Activated T-helper 2 cell treated with anti-CD3 and anti-CD28 coated beads, Interferon-gamma antibody, Interleukin-2, Interleukin-4, amounts not matched to agents 10 μg/mL and 5 μg/mL and 100 μg/mL, durations not matched to agents 14 hours and 24 hours and 36 hours (primary cell): ENCODE results near the gene GPC6. TPM values are rescaled to one million over a fixed set of nuclear protein-coding genes. Genes with fewer than 3 reads are reported as not detected.

ENCODE experiments used
- DNase-seq: peaks from one replicate; pipeline ENCODE4 v3.0.0; 2021; ENCODE audit warnings: low spot score
- H3K27ac Mint-ChIP-seq: one replicate; pipeline ENCODE4 v1.8.0; 2021; ENCODE audit warnings: mixed read lengths
- H3K27me3 Mint-ChIP-seq: one replicate; pipeline ENCODE4 v1.8.0; 2021; ENCODE audit warnings: low read depth, mixed read lengths
- H3K36me3 Mint-ChIP-seq: one replicate; pipeline ENCODE4 v1.8.0; 2021; ENCODE audit warnings: low read depth, mixed read lengths
- H3K4me1 Mint-ChIP-seq: one replicate; pipeline ENCODE4 v1.8.0; 2021; ENCODE audit warnings: low read depth, mixed read lengths
- H3K4me3 Mint-ChIP-seq: one replicate; pipeline ENCODE4 v1.8.0; 2021; ENCODE audit warnings: low read depth, mild to moderate bottlenecking, moderate library complexity, mixed read lengths
- H3K9me3 Mint-ChIP-seq: one replicate; pipeline ENCODE4 v1.8.0; 2021; ENCODE audit warnings: mixed read lengths
- intact Hi-C: fragments of 100-400 bp; cut with micrococcal nuclease; formaldehyde crosslinking; loops from one replicate; pipeline ENCODE4 v1.15.1; 2023
- total RNA-seq: library from RNA; stranded (reverse); gene quantifications from 2 replicates; pipeline ENCODE4 v1.2.3, GENCODE V29; 2022

The GPC6 gene
- total RNA-seq, 1 donor from 2014 or later, result not detected

- no peaks in the 10 kb centered on the region for H3K36me3 Mint-ChIP-seq
- H3K4me3 Mint-ChIP-seq, result no peak overlapping the region
- no peaks in the 10 kb centered on the region for H3K9me3 Mint-ChIP-seq
- H3K4me1 Mint-ChIP-seq, result no peaks in the 10 kb centered on the region
- intact Hi-C loops, result no loop called here
- no peaks in the 10 kb centered on the region for H3K27me3 Mint-ChIP-seq
- H3K27ac Mint-ChIP-seq, result no peak overlapping the region
- no peak for DNase-seq
These were observed 942.3 kb downstream of the GPC6 start for GRCh38 chr13:94168783-94169453.

GRCh38 chr13:94169454-94170144 lies 943.0 kb downstream of the GPC6 start:
- Mint-ChIP-seq H3K4me3 (no peak overlapping the region), H3K9me3 (no peaks in the 10 kb centered on the region), H3K27ac (no peak overlapping the region), H3K4me1 (no peaks in the 10 kb centered on the region), H3K27me3 (no peaks in the 10 kb centered on the region), H3K36me3 (no peaks in the 10 kb centered on the region)
- intact Hi-C loops, result no loop called here
- no peak for DNase-seq

- no peak for DNase-seq
These were observed 943.6 kb downstream of the GPC6 start for GRCh38 chr13:94170145-94170571.

GRCh38 chr13:94172416-94172815 lies 945.8 kb downstream of the GPC6 start:
- Mint-ChIP-seq H3K4me1 (no peaks in the 10 kb centered on the region), H3K9me3 (no peaks in the 10 kb centered on the region), H3K27me3 (no peaks in the 10 kb centered on the region), H3K27ac (no peak overlapping the region), H3K36me3 (no peaks in the 10 kb centered on the region), H3K4me3 (no peak overlapping the region)
- intact Hi-C loops, result no loop called here
- DNase-seq, result no peak

More at GRCh38 chr13:94170145-94170571, 943.6 kb downstream of the GPC6 start:
- Mint-ChIP-seq H3K27me3 (no peaks in the 10 kb centered on the region), H3K4me3 (no peak overlapping the region), H3K9me3 (no peaks in the 10 kb centered on the region), H3K36me3 (no peaks in the 10 kb centered on the region), H3K27ac (no peak overlapping the region), H3K4me1 (no peaks in the 10 kb centered on the region)
- intact Hi-C loops, result no loop called here

- Mint-ChIP-seq H3K4me3 (no peak overlapping the region), H3K9me3 (no peaks in the 10 kb centered on the region), H3K4me1 (peaks cover under 1% of the 10 kb centered on the region), H3K27me3 (no peaks in the 10 kb centered on the region), H3K36me3 (no peaks in the 10 kb centered on the region), H3K27ac (no peak overlapping the region)
- no peak for DNase-seq
- intact Hi-C loops, result no loop called here
These were observed 946.8 kb downstream of the GPC6 start for GRCh38 chr13:94173312-94173854.

GRCh38 chr13:94174009-94174408 lies 947.4 kb downstream of the GPC6 start:
- no peaks in the 10 kb centered on the region for H3K36me3 Mint-ChIP-seq
- H3K4me1 Mint-ChIP-seq, result peaks cover 7% of the 10 kb centered on the region
- no peak overlapping the region for H3K4me3 Mint-ChIP-seq
- H3K9me3 Mint-ChIP-seq, result no peaks in the 10 kb centered on the region
- H3K27ac Mint-ChIP-seq, result no peak overlapping the region
- intact Hi-C loops, result no loop called here
- no peaks in the 10 kb centered on the region for H3K27me3 Mint-ChIP-seq
- no peak for DNase-seq

- DNase-seq, result no peak
- Mint-ChIP-seq H3K4me3 (no peak overlapping the region), H3K4me1 (peaks cover 8% of the 10 kb centered on the region), H3K36me3 (no peaks in the 10 kb centered on the region), H3K27ac (no peak overlapping the region), H3K9me3 (no peaks in the 10 kb centered on the region), H3K27me3 (no peaks in the 10 kb centered on the region)
- intact Hi-C loops, result no loop called here
These were observed 948.5 kb downstream of the GPC6 start for GRCh38 chr13:94175076-94175475.

GRCh38 chr13:94176561-94176960 lies 950.0 kb downstream of the GPC6 start:
- Mint-ChIP-seq H3K9me3 (no peaks in the 10 kb centered on the region), H3K4me3 (no peak overlapping the region), H3K36me3 (no peaks in the 10 kb centered on the region), H3K4me1 (peaks cover 8% of the 10 kb centered on the region), H3K27ac (no peak overlapping the region), H3K27me3 (no peaks in the 10 kb centered on the region)
- DNase-seq, result no peak
- intact Hi-C loops, result no loop called here

GRCh38 chr13:94177041-94177440 lies 950.4 kb downstream of the GPC6 start:
- DNase-seq, result no peak
- Mint-ChIP-seq H3K27ac (no peak overlapping the region), H3K9me3 (no peaks in the 10 kb centered on the region), H3K4me1 (peaks cover 8% of the 10 kb centered on the region), H3K27me3 (no peaks in the 10 kb centered on the region), H3K36me3 (no peaks in the 10 kb centered on the region), H3K4me3 (no peak overlapping the region)
- intact Hi-C loops, result no loop called here

- Mint-ChIP-seq H3K4me1 (peaks cover 8% of the 10 kb centered on the region), H3K4me3 (no peak overlapping the region), H3K27me3 (no peaks in the 10 kb centered on the region), H3K36me3 (no peaks in the 10 kb centered on the region), H3K27ac (no peak overlapping the region), H3K9me3 (no peaks in the 10 kb centered on the region)
- intact Hi-C loops, result no loop called here
- no peak for DNase-seq
These were observed 952.1 kb downstream of the GPC6 start for GRCh38 chr13:94178625-94179244.

GRCh38 chr13:94181461-94182107 lies 955.0 kb downstream of the GPC6 start:
- intact Hi-C loops, result no loop called here
- H3K36me3 Mint-ChIP-seq, result no peaks in the 10 kb centered on the region
- no peak overlapping the region for H3K27ac Mint-ChIP-seq
- peaks cover 8% of the 10 kb centered on the region for H3K4me1 Mint-ChIP-seq
- H3K9me3 Mint-ChIP-seq, result no peaks in the 10 kb centered on the region
- no peak for DNase-seq
- no peak overlapping the region for H3K4me3 Mint-ChIP-seq
- H3K27me3 Mint-ChIP-seq, result no peaks in the 10 kb centered on the region

- no peaks in the 10 kb centered on the region for H3K27me3 Mint-ChIP-seq
- intact Hi-C loops, result no loop called here
- DNase-seq, result no peak
- no peaks in the 10 kb centered on the region for H3K9me3 Mint-ChIP-seq
- peaks cover 8% of the 10 kb centered on the region for H3K4me1 Mint-ChIP-seq
- H3K4me3 Mint-ChIP-seq, result no peak overlapping the region
- H3K27ac Mint-ChIP-seq, result no peak overlapping the region
- no peaks in the 10 kb centered on the region for H3K36me3 Mint-ChIP-seq
These were observed 955.7 kb downstream of the GPC6 start for GRCh38 chr13:94182185-94182761.
